Stimulated activated CD8-positive, alpha-beta memory T cell treated with anti-CD3 and anti-CD28 coated beads, Interleukin-4, amount 100 ng/mL, for 24 hours (primary cell): ENCODE data around the gene AMIGO2.
"Not testable (repeated sequence)": the region's sequence is repeated elsewhere in the genome, so short reads cannot be mapped to it uniquely, and the experiment has no call there.

Experiments used
- DNase-seq: peaks from one replicate; pipeline ENCODE4 v3.0.0-alpha.2; 2020; ENCODE audit warnings: low read depth

Gene AMIGO2

DNA sequence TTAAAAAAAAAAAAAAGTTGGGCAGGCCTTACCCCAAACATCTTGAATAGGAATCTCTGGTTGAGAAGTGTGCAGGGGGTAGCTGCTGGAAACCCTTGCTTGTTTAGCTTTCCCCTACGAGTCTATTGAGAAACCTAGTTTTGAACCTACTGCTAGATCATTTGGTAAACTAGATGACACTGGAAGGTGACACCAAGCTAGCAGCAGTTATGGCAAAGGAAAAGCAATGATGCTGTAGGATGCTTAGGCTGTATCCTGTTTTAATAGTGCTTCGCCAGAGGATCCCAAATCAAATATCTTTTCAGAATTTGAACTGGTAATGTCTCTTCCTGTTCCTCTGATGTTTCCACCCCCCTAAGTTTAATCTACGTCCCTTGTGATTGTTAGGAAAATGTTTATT, 5.8 kb downstream of the AMIGO2 start:
- DNase-seq, result no peak

DNA sequence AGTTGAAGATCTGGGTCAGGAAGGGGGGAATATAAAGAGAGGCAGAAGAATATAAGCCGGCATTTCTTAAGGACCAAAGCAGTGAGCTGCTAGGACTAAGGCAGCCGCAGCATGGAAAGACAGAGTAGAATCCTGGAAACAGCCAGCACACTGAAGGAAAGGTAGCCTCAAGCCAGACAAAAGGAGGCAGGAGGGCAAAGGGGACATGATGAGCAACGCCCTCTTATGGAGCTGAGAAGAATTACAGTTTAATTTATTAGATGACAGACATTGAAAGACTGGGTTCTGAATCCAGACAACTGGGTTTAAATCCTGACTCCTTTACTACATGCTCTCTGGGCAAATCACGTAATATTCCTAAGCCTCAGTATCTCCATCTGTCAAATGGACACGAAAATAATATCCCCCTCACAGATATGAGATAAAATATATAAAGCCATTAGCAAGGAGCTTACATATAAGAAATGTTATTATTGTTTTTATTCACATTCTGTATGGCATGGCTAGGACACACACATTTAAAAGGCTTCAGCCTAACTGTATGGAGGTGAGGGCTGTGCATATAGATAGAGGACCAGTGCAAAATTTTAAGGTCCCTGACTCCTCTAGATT, 8.4 kb downstream of the AMIGO2 start:
- no peak for DNase-seq

DNA sequence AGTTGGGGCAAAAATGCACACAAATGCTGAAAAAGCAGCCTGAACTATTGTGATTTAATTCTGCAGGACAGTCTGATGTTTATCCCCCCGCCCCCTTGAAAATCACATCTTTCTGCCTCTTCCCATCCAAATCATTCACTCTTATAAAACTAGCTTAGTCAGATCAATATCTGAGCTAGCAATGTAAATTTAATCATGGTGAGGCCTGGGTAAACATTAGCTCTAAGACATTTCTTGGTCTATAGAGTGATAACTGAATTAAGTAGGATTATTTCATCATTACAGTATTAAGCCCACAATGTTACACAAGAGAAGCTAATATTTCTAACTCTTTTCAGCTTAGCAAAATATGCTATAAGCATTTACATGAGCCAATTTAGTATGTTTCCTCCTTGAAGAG, 9.4 kb downstream of the AMIGO2 start:
- DNase-seq, result no peak

DNA sequence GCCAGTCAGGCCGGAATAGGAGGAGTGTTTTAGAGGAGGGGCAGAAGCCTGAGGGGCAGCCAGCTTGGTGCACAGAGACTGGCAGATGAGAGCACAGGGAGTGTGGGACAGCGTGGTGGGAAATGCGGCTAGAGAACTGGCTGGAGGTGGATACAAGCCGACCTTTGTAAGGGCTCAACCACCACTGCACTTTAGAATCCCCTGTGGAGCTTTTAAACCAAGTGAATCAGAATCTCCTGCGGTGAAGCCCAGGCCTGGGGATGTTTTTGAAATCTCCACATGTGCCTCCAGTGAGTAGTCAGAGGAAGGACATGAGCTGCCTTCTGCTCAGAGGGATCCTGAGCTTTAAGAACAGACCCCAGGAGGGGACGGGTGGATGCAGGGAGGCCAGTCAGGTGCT, 11.2 kb downstream of the AMIGO2 start:
- no peak for DNase-seq

DNA sequence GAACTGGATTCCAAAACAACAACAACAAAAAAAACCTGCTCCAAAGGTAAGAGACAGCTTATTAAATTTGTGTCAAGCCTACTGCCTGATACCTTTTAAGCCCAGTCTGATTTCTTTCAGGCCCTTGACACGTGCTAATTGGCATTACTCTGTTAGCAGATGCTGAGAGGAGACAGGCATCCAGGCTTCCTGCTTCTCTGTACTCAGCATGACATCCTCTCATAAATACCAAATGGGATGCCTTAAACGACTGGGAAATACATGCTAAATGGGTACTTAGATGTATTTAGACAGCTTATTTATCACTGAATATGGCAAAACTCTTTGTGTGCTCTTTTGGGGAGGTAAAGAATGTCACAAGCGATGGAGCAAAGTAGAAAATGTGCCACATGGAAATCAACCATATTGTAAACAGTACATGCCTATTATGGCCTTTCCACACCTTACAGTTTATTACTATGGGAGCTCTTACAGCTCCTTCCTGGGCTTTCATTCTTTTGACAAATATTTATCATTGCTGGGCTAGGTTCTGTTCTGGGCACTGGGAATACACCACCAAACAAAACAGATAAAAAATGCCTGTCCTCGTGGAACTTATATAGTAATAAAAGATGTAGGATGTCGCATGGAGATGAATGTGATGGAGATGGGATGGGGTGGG, 11.9 kb downstream of the AMIGO2 start:
- no peak for DNase-seq

DNA sequence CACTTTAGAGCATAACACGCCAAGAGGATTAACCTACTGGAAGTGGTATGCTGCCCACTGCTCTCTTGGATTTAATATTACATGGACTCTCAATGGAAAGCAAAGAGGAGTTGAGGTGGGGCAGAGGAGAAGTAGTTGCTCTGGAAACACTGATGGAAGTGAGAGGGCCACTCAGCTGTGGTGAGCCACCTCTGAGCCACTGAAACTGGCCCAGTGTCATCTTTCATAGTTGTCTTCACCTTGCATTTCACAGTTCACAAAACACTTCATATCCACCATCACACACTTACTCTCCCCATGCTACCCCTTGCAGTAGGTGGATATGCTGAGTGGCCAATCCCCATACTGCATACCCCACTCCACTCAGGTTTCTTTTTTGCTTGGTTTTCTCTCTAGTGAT, 12.6 kb downstream of the AMIGO2 start:
- DNase-seq, result no peak

GRCh38 chr12:47066278-47067025, 13.3 kb downstream of the AMIGO2 start:
- no peak for DNase-seq

DNA sequence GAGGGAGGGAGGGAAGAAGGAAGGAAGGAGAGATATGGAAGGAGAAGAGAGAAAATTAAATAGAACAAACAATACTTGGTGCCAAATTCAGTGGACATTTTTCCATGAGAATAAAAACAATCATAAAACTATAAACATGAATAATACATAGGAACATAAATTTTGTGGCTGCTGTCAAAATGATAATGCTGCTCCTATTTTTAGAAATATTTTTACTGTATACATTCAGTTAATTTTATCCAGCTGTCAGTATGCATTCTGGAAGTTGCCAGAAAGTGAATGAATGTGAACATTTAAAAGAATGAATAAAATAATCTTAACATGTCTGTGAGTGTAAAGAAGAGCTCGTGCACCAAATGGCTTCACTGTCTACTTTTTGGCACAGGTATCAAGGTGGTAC, 14.2 kb downstream of the AMIGO2 start:
- DNase-seq, result no peak

DNA sequence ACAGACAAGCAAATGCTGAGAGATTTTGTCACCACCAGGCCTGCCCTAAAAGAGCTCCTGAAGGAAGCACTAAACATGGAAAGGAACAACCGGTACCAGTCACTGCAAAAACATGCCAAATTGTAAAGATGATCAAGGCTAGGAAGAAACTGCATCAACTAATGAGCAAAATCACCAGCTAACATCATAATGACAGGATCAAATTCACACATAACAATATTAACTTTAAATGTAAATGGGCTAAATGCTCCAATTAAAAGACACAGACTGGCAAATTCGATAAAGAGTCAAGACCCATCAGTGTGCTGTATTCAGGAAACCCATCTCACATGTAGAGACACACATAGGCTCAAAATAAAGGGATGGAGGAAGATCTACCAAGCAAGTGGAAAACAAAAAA, 21.1 kb downstream of the AMIGO2 start:
- DNase-seq, result not testable (repeated sequence)

DNA sequence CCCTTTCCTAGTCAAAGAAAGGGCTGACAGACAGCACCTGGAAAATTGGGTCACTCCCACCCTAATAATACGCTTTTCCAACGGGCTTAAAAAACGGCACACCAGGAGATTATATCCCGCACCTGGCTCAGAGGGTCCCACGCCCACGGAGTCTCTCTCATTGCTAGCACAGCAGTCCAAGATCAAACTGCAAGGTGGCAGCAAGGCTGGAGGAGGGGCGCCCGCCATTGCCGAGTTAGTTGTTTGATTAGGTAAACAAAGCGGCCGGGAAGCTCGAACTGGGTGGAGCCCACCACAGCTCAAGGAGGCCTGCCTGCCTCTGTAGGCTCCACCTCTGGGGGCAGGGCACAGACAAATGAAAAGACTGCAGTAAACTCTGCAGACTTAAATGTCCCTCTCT, 22.8 kb downstream of the AMIGO2 start:
- not testable (repeated sequence) for DNase-seq

- DNase-seq, result not testable (repeated sequence)
These were observed 23.9 kb downstream of the AMIGO2 start for GRCh38 chr12:47055856-47056255.

DNA sequence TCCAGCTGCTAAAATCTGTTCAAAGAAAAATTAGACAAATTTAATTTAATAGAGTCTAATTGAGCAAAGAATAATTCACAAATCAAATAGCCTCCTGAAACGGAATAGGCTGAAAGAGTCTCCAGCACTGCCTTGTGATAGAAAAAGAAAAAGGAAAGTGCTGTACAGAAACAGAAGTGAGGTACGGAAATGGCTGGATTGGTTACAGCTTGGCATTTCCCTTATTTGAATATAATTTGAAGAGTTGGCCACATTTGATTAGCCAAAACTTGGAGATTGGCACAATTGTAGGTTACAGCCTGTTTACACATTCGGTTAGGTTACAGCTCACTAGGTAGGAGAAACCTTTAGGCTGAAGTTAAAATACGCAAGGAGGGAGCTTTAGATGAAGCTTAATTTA, 25.1 kb downstream of the AMIGO2 start:
- DNase-seq, result no peak

GRCh38 chr12:47053961-47054360, 25.8 kb downstream of the AMIGO2 start:
- DNase-seq, result no peak

DNA sequence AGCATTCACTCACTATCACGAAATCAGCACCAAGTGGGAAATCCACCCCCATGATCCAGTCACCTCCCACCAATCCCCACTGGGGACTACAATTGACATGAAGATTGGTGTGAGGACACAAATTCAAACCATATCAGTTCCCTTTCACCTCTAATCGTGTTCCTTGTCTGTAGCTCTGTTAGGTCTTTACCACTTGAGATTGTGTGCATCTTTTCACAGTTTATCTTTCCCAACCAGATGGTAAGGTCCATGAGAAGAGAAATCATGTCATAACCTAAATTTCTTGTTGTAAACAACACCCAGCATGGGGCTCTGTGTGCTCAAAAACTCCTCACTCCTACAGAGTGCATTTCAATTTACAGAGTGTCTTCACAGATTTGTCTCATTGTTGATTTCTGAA, 27.5 kb downstream of the AMIGO2 start:
- no peak for DNase-seq

DNA sequence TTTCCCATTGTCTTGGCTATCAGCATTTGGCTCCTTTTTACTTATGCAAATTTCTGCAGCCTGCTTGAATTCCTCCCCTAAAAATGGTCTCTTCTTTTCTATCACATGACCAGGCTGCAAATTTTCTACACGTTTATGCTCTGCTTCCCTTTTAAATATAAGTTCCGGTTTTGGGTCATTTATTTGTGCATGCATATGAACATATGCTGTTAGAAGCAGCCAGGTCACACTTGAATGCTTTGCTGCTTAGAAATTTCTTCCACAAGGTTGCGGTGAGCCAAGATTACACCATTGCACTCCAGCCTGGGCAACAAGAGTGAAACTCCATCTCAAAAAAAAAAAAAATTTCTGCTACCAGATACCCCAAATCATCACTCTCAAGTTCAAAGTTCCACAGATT, 28.5 kb downstream of the AMIGO2 start:
- DNase-seq, result not testable (repeated sequence)

GRCh38 chr12:47048541-47048940, 31.2 kb downstream of the AMIGO2 start:
- no peak for DNase-seq

GRCh38 chr12:47041327-47041726, 38.4 kb downstream of the AMIGO2 start:
- DNase-seq, result no peak

DNA sequence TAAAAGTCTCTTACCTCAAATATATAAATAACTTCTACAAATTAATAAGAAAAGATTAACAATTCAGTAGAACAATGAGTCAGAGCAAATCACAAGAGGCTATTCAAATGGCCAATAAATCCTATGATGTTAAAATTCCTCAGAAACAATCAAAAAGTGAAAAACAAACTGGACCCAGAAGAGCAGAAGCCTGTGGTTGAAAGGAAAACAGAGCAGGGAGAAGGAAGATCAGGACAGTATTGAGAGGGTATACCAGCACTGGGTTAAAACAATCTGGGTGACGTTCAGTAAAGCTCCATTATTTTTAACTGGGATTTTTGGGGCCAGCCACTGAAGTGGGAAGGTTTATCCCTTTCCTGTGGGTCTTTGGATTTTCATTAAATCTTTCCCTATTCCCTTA, 40.0 kb downstream of the AMIGO2 start:
- no peak for DNase-seq

GRCh38 chr12:47039079-47039478, 40.7 kb downstream of the AMIGO2 start:
- no peak for DNase-seq

DNA sequence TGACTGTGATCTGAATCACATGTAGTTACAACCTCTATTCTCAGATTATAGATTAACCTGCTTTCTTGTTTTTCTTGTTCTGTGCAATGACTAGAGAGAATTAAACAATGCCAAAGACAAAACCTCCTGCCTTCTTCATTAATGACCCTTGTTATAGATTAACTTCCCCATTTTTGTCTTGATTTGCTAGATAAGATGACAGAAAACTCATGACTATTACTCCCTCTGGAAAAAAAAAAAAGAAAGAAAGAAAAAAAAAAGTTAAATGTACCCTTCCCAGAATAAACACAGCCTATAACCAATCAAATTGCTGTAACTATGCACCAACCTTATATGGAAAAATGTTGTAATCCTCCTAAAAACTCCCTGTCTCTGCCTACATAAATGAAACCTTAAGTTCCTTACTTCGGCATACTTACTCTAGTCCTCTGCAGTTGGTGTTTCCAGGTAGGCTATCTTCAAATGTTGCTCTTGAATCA, 41.5 kb downstream of the AMIGO2 start:
- DNase-seq, result no peak

GRCh38 chr12:47035484-47035883, 44.3 kb downstream of the AMIGO2 start:
- DNase-seq, result no peak

GRCh38 chr12:47034661-47035060, 45.1 kb downstream of the AMIGO2 start:
- no peak for DNase-seq
